Activated naive CD4-positive, alpha-beta T cell treated with anti-CD3 and anti-CD28 coated beads, Interleukin-2, amount 10 ng/mL, durations not matched to agents 7 days and 5 days (primary cell): ENCODE measurements around the gene INTS14.
"Not testable (repeated sequence)": the region's sequence is repeated elsewhere in the genome, so short reads cannot be mapped to it uniquely, and the experiment has no call there.

ENCODE experiments used
- CTCF ChIA-PET: fragments of 350-600 bp; sonication (Branson Sonifier 250); formaldehyde crosslinking; loops from one replicate; lab custom pipeline; 2021; ENCODE audit warnings: antibody characterized with exemption; lab: Charles Lee
- DNase-seq: peaks from one replicate; pipeline ENCODE4 v3.0.0-alpha.2; 2020
- H3K27ac Mint-ChIP-seq: one replicate; pipeline ENCODE4 v1.8.0; 2021; ENCODE audit warnings: mild to moderate bottlenecking, moderate library complexity, mixed read lengths
- H3K27me3 Mint-ChIP-seq: one replicate; pipeline ENCODE4 v1.8.0; 2021; ENCODE audit warnings: mild to moderate bottlenecking, mixed read lengths
- H3K36me3 Mint-ChIP-seq: one replicate; pipeline ENCODE4 v1.8.0; 2021; ENCODE audit warnings: mixed read lengths
- H3K4me1 Mint-ChIP-seq: one replicate; pipeline ENCODE4 v1.8.0; 2021; ENCODE audit warnings: mixed read lengths
- H3K4me3 Mint-ChIP-seq: one replicate; pipeline ENCODE4 v1.8.0; 2021; ENCODE audit warnings: mild to moderate bottlenecking, moderate library complexity, mixed read lengths
- H3K9me3 Mint-ChIP-seq: one replicate; pipeline ENCODE4 v1.8.0; 2021; ENCODE audit warnings: mixed read lengths

The INTS14 gene

DNA sequence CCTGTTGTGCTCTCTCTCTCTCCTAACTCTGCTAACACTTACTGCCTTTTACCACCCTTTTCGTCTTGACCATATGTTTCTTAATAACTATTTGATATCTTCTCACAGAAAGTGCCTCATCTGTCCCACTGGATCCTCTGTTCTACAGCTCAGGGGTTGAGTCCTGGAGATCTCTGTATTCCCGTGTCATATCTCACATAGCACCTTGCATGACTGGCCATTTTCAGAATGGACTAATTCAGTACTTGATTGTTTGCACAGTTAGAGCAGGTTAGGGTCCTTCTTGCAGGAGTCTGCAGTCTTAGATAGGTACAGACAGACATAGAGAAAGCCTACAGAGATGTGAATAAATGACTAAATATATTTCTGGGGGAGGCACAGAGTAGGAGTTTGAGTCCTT is 59.7 kb downstream of the INTS14 start:
- peaks cover 10% of the 10 kb centered on the region for H3K4me1 Mint-ChIP-seq
- H3K9me3 Mint-ChIP-seq = no peaks in the 10 kb centered on the region
- no peak overlapping the region for H3K27ac Mint-ChIP-seq
- DNase-seq = no peak
- no peaks in the 10 kb centered on the region for H3K27me3 Mint-ChIP-seq
- H3K4me3 Mint-ChIP-seq = no peak overlapping the region
- CTCF ChIA-PET = no interaction called here
- H3K36me3 Mint-ChIP-seq = peaks cover 13% of the 10 kb centered on the region

- H3K36me3 Mint-ChIP-seq = peaks cover 13% of the 10 kb centered on the region
- CTCF ChIA-PET = no interaction called here
- DNase-seq = no peak
- H3K9me3 Mint-ChIP-seq = no peaks in the 10 kb centered on the region
- peaks cover 10% of the 10 kb centered on the region for H3K4me1 Mint-ChIP-seq
- H3K4me3 Mint-ChIP-seq = no peak overlapping the region
- H3K27me3 Mint-ChIP-seq = no peaks in the 10 kb centered on the region
- H3K27ac Mint-ChIP-seq = no peak overlapping the region
Observed at GRCh38 chr15:65550681-65551098, 60.2 kb downstream of the INTS14 start.

DNA sequence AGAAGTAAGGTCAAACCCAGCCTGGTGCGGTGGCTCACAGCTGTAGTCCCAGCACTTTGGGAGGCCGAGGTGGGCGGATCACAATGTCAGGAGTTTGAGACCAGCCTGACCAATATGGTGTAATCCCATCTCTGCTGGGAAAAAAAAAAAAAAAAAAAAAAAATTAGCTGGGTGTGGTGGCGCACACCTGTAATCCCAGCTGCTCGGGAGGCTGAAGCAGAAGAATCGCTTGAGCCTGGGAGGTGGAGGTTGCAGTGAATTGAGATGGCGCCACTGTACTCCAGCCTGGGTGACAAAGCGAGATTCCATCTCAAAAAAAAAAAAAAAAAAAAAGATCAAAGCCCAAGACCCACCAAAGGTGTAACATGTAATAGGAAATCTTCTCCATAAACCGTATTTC is 61.6 kb downstream of the INTS14 start:
- CTCF ChIA-PET = not testable (repeated sequence)

GRCh38 chr15:65547841-65548240 is 63.1 kb downstream of the INTS14 start:
- DNase-seq = no peak
- Mint-ChIP-seq H3K4me3 (no peak overlapping the region), H3K4me1 (peaks cover 10% of the 10 kb centered on the region), H3K27me3 (no peaks in the 10 kb centered on the region), H3K36me3 (peaks cover 3% of the 10 kb centered on the region), H3K27ac (no peak overlapping the region), H3K9me3 (no peaks in the 10 kb centered on the region)
- CTCF ChIA-PET = no interaction called here

More for the DNA sequence above, 61.6 kb downstream of the INTS14 start:
- Mint-ChIP-seq H3K4me1 (peaks cover 10% of the 10 kb centered on the region), H3K36me3 (peaks cover 10% of the 10 kb centered on the region)
- not testable (repeated sequence) for H3K27ac Mint-ChIP-seq, H3K27me3 Mint-ChIP-seq, H3K4me3 Mint-ChIP-seq, DNase-seq, H3K9me3 Mint-ChIP-seq

DNA sequence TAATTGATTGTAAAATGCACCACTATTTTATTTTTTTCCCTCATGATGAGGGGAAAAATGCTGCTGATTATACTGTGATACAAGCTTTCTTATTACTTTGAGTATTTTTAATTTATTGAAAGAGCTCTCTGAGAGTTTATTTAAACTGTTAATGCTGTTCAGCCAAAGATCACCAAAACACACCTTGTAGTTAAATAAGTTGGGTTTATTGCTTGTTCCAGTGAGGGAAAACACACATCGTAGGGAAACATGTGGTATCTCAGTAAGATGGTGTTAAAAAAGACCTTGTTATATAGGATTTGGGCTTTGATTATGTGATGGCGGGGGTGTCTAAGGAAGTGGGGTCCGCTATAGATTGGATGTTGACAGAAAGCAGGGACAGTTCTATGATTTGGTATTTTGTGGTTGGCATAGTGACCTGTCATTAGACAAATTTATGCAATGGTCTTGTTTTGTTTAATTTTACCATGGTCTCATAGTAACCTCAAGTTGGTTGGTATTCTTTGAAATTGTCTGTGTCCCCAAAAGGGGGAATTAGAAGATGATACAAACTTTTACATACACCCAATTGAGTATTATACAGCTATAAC is 69.6 kb downstream of the INTS14 start:
- Mint-ChIP-seq H3K27ac (peak overlapping the region; percentile 6), H3K36me3 (peaks cover 6% of the 10 kb centered on the region), H3K27me3 (no peaks in the 10 kb centered on the region), H3K4me1 (no peaks in the 10 kb centered on the region), H3K4me3 (no peak overlapping the region), H3K9me3 (no peaks in the 10 kb centered on the region)
- CTCF ChIA-PET = no interaction called here
- no peak for DNase-seq

- CTCF ChIA-PET = no interaction called here
- H3K9me3 Mint-ChIP-seq = no peaks in the 10 kb centered on the region
- H3K4me1 Mint-ChIP-seq = no peaks in the 10 kb centered on the region
- no peak for DNase-seq
- H3K36me3 Mint-ChIP-seq = peaks cover 7% of the 10 kb centered on the region
- H3K4me3 Mint-ChIP-seq = no peak overlapping the region
- no peaks in the 10 kb centered on the region for H3K27me3 Mint-ChIP-seq
- no peak overlapping the region for H3K27ac Mint-ChIP-seq
Observed at GRCh38 chr15:65540314-65540713, 70.6 kb downstream of the INTS14 start.

- CTCF ChIA-PET = no interaction called here
- DNase-seq = no peak
- Mint-ChIP-seq H3K36me3 (peaks cover 8% of the 10 kb centered on the region), H3K27me3 (no peaks in the 10 kb centered on the region), H3K9me3 (no peaks in the 10 kb centered on the region), H3K27ac (no peak overlapping the region), H3K4me3 (no peak overlapping the region), H3K4me1 (peaks cover 32% of the 10 kb centered on the region)
Observed at GRCh38 chr15:65535192-65535591, 75.7 kb downstream of the INTS14 start.

GRCh38 chr15:65533057-65533756 is 77.7 kb downstream of the INTS14 start:
- Mint-ChIP-seq H3K27ac (no peak overlapping the region), H3K4me3 (peak overlapping the region; percentile 9)
- CTCF ChIA-PET = no interaction called here

DNA sequence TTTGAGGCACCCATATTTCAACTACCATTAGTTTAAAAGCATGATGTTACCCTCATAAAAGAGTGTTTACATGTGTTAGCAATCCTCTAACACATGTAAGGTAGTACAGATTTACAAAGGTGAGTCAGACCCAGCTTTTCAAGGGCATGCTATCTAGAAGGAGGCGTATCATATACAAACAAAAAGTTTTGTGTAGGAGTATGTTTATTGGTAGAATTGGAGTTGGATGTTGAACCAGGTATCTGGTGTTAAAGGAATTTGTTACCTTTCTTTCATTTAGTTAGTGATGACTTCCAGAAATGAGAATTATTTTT is 78.2 kb downstream of the INTS14 start:
- H3K27me3 Mint-ChIP-seq = no peaks in the 10 kb centered on the region
- H3K27ac Mint-ChIP-seq = no peak overlapping the region
- no peaks in the 10 kb centered on the region for H3K9me3 Mint-ChIP-seq
- H3K36me3 Mint-ChIP-seq = peaks cover 3% of the 10 kb centered on the region
- CTCF ChIA-PET = no interaction called here
- H3K4me1 Mint-ChIP-seq = peaks cover 37% of the 10 kb centered on the region
- DNase-seq = no peak
- H3K4me3 Mint-ChIP-seq = peak overlapping the region; percentile 29

More at GRCh38 chr15:65533057-65533756, 77.7 kb downstream of the INTS14 start:
- H3K27me3 Mint-ChIP-seq = no peaks in the 10 kb centered on the region
- no peak for DNase-seq
- peaks cover 37% of the 10 kb centered on the region for H3K4me1 Mint-ChIP-seq
- no peaks in the 10 kb centered on the region for H3K9me3 Mint-ChIP-seq
- H3K36me3 Mint-ChIP-seq = peaks cover 6% of the 10 kb centered on the region

DNA sequence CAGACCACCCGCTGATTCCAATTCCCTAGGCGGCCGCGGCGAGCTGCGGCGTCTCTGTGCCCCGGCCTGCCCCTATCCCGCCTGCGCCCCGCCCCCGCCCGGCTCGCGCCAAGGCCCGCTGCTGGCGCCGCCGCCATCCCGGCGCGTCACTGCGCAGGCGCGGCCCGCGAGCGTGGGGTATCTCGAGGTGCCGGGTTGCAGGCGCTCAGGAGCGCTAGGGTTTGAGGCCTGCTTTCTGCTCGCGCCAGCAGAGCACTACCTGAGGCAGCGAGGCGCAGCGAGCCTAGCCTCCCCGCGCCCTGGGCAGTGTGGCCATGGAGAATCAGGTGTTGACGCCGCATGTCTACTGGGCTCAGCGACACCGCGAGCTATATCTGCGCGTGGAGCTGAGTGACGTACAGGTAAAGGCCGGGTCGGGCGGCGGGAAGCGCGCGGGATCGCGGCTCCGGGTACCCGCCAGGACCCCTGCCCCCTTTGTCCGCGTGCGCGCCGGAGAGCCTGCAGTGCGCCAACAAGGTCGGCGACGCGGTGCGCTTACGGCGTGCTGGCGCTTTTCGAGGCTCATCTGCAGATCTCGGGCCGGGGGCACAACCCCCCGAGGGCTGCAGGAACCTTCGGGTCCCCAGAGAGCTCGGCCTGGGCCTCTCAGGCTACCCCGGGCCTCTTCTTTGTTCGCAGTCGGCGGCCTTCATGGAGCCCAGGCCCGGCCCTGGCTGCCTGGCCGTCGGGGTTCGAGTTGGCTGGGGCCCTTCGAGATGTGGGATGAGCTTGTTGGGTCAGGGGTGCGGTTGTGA is 80.4 kb downstream of the INTS14 start, which contains the start of gene HACD3:
HACD3 (plus strand) TSS at position 146 of the 794 bp plus-strand sequence; CDS start at position 315, 169 bp downstream.
- Mint-ChIP-seq H3K9me3 (no peaks in the 10 kb centered on the region), H3K27me3 (peaks cover 8% of the 10 kb centered on the region), H3K36me3 (peaks cover 2% of the 10 kb centered on the region), H3K4me1 (peaks cover 37% of the 10 kb centered on the region), H3K27ac (peak within 1 kb of the TSS; percentile 88), H3K4me3 (peak within 1 kb of the TSS; percentile 82)
- CTCF ChIA-PET = interaction anchor here (0.6 to 0.9 kb wide), 3 partner anchors 14 to 90 kb away, joined by 3 read pairs; partner anchors contain the start of gene INTS14
- DNase-seq = peak; percentile 91

DNA sequence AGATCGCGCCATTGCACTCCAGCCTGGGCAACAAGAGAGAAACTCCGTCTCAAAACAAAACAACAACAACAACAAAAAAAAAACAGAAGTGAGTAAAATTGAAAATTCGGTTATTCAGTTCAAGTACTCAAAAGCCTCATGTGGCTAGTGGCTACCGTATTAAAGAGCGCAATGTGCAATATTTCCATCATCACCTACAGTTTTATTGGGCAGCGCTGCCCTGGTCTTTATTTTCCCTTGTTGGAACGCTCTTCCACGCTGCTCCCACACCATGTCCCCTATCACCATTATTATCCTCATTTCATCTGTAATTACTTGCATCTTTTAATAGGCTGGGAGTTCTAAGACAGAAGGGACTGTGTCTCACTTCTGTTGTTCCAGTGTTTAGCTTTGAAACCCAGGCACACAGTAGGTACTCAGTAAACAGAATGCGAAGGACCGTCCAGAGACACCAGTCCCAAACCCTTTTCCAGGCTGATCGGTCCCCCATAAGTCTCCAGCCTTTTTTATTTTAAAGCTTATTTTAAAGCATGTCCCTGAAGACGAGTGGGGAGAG is 81.1 kb downstream of the INTS14 start:
- peaks cover 37% of the 10 kb centered on the region for H3K4me1 Mint-ChIP-seq
- peak overlapping the region; percentile 82 for H3K4me3 Mint-ChIP-seq
- H3K9me3 Mint-ChIP-seq = no peaks in the 10 kb centered on the region
- peak overlapping the region; percentile 66 for H3K27ac Mint-ChIP-seq
- no peak for DNase-seq
- peaks cover 10% of the 10 kb centered on the region for H3K27me3 Mint-ChIP-seq
- peaks cover 2% of the 10 kb centered on the region for H3K36me3 Mint-ChIP-seq
- CTCF ChIA-PET = interaction anchor here (0.6 to 1.2 kb wide), 6 partner anchors 13 to 130 kb away, joined by 3 to 4 read pairs (median 3); partner anchors contain the start of gene INTS14
